Fibroblast of skin of left quadriceps (primary cell): ENCODE data around the gene HOXA4.

Experiments
- DNase-seq, 2 experiments: peaks; one replicate each; pipeline ENCODE4 v3.0.0-alpha.2; 2013; ENCODE audit warnings: low read depth in 2 of 2

Gene HOXA4

GRCh38 chr7:27147199-27148030 lies 16.9 kb upstream of the HOXA4 start, which contains the start of gene HOXA6:
HOXA6 (minus strand) TSS chr7:27147774; CDS start chr7:27147749, 25 bp downstream.
- DNase-seq: no peak

DNA sequence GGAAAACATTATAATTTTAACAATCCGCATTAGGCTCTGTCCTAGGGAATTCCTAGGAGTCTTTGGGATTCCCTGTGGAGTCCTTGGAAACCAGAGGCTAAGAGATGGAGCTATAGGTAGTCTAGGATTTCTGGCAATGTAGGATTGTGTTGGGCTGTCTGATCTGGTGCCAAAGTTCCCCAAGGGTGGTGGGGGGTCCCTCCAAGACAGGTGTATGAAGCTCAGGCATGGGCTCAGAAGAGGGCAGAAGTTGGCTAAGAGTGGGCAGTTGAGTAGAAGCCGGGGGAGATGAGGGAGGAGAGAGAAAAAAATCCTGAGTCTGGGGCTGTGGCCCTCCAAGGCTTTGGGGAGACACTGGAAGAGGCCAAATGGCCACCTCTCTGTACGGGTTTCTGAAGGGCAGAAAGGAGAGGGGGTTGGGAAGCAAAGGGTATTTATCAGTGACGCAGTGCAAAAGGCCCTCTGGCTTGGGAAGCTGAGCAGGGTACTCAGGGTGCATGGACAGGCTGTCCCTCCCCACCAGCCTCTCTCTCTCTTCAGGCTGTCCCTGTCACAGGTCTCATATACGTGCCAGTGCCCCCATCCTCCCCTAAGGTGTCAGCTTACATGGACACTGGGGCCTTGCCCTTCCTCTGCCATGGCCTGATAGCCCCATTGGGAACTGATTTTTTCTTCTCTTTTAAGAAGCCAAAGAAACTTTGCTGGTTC lies 16.1 kb upstream of the HOXA4 start:
- DNase-seq: no peak

DNA sequence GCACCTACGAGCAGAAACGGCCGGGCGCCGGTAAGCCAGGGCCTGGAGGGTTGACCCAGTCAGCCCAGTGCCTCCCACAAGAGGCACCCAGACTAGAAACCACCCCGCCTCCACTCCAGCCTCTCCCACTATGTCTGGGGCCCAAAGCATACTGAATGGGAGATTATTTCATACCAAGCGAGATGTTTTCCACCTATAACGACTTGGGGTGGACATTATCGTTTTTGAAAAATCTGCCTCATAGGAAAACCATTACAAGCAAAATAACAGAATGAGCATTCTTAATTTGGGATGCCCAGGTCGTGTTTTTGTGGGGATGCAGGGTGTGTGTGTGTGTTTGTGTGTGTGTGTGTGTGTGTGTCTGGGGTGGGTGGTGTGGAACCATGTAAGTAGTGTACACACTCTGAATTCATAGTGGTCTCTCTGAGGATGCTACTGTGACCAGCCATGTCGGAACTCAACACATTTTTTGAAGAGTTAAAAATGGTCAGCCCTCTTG lies 15.4 kb upstream of the HOXA4 start:
- no peak for DNase-seq

DNA sequence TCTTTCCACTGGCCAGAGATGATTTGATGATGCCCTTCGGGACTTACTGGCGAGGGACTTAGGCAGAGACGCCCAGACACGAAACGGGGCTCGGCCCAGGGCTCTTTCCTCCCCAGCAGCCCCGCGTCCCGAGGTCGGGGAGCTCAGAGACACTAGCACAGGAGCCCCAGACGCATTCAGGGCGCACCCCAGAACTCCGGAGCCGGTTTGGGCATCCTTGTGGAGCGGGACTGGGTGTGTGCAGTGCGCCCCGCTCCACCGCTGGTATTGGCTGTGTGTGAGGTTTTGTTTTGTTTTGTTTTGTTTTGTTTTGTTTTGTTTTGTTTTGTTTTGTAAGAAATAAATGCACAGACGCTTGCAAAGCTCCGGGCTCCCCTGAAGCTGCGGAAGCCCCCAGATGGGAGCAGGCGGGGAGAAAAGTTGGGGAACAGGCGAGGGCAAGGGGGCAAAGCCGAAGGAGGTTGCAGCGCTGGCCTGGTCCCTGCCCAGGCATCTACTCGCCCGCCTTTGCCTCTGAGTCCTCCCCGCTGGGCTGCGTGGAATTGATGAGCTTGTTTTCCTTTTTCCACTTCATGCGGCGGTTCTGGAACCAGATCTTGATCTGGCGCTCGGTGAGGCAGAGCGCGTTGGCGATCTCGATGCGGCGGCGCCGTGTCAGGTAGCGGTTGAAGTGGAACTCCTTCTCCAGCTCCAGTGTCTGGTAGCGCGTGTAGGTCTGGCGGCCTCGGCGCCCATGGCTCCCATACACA lies 14.8 kb upstream of the HOXA4 start:
- no peak for DNase-seq

DNA sequence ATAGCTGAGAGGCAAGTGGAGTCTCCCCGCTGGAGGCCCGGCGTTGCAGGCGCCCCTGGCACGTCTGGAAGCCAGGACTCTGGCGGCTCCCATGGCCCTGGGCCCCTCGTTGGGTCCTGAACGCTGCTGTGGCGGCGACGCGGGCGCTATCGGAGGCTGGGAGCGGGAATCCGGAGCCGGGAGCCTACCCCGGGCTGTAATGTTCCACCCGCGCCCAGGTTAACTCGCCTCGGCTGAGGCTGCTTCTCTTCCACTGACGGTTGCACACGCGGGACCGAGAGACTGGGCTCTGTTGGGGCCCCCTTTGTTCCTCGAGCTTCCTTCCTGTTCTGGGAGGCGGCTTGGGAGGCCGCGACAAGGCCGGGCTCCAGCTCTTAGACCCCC lies 14.2 kb upstream of the HOXA4 start:
- no peak for DNase-seq

- no peak for DNase-seq
These were observed 13.6 kb upstream of the HOXA4 start for GRCh38 chr7:27143950-27144780.

DNA sequence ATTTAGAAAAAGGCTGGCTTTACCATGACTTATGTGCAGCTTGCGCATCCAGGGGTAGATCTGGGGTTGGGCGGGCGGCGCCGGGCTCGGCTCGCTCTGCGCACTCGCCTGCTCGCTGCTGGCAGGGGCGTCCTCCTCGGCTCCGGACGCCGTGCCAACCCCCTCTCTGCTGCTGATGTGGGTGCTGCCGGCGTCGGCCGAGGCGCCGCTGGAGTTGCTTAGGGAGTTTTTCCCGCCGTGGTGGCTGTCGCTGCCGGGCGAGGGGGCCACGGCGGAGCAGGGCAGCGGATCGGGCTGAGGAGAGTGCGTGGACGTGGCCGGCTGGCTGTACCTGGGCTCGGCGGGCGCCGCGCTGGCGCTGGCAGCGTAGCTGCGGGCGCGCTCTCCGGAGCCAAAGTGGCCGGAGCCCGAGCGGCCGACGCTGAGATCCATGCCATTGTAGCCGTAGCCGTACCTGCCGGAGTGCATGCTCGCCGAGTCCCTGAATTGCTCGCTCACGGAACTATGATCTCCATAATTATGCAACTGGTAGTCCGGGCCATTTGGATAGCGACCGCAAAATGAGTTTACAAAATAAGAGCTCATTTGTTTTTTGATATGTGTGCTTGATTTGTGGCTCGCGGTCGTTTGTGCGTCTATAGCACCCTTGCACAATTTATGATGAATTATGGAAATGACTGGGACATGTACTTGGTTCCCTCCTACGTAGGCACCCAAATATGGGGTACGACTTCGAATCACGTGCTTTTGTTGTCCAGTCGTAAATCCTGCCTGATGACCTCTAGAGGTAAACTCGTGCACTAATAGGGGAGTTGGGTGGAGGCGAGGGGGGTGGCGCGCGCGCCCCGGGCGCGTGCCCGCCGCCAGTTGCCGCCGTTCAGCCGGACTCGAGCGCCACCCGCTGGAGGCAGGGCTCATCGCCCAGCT lies 12.7 kb upstream of the HOXA4 start, which contains the start of gene HOXA5:
Gene HOXA5 (minus strand): TSS at position 659 of the 927 bp plus-strand sequence. CDS start 74 bp downstream, at position 585.
- DNase-seq: no peak

GRCh38 chr7:27142580-27143022 lies 12.0 kb upstream of the HOXA4 start:
- no peak for DNase-seq

- DNase-seq: no peak
These were observed 11.5 kb upstream of the HOXA4 start for GRCh38 chr7:27141923-27142579.

GRCh38 chr7:27141137-27141922 lies 10.8 kb upstream of the HOXA4 start:
- DNase-seq: no peak

DNA sequence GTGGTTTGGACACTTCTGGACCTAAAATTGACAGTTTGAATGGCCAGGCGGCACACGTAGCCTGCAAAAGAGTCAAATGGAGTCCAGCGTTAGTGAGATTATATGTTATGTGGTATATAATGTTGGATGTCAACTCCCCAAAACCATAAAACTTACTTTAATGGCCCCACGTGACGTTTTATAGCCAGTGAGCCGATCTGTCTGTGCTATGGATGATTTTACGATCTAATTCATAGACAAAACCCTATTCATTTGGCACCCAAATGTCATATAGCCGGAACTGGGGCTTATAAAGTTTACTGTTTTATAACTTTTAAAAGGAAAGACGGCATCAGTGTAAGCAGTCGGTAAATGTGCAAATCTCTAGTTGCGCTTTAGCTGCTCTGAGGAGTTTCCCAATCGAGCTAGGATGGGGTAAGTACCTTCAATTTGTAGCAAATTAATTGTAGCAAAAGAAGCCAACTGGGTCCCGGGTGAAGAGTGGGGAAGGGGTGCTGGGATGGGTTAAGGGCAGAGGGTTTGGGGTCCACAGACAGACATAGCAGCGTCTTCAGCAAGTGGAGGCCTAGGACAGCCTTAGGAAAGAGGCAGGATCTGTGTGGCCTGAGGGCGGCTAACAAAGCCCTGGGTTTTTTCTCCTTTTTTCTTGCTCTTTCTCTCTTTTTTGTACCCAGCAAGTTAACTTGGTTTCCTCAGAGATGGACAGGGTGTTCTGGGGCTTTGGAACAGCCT lies 9.7 kb upstream of the HOXA4 start:
- no peak for DNase-seq

DNA sequence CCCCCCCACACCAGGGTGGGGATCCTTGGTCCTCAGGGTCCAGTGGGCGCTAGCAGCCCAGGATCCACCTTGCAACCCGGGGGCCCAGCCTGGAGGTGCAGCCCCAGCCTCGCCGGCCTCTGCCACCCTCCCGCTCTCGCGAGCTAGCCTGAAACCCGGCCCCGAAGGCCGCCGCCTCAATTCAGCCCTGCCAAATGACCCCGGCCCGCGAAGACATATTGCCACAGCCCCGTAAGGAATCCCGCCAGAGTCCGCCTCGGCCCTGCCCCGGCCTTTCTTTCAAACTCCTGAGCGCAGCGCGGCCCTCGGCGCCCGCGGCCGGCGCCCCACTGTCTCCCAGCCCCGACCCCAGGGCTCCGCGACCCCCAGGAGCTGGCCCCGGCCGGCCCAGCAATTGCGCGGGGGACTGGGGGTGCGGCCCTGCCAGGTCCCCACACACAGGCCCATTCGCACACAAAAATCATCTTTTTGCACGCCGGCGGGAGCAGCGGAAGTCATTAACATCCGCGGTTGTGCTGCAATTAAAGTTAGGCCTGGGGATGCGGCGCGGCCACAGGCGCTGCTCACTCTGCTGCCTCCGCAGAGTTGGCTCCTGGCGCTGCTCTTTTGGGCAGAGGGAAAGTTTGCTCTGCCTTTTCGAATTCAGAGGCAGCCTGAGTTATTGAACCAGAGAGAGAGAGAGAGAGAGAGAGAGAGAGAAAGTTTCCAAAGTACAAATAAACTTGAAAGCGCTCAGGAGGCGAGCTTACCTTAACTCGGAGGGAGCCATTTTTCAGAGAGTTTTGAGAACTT lies 9.0 kb upstream of the HOXA4 start:
- no peak for DNase-seq

- no peak for DNase-seq
These were observed 8.4 kb upstream of the HOXA4 start for GRCh38 chr7:27138985-27139333.

GRCh38 chr7:27138472-27138871 lies 7.9 kb upstream of the HOXA4 start:
- DNase-seq: no peak

DNA sequence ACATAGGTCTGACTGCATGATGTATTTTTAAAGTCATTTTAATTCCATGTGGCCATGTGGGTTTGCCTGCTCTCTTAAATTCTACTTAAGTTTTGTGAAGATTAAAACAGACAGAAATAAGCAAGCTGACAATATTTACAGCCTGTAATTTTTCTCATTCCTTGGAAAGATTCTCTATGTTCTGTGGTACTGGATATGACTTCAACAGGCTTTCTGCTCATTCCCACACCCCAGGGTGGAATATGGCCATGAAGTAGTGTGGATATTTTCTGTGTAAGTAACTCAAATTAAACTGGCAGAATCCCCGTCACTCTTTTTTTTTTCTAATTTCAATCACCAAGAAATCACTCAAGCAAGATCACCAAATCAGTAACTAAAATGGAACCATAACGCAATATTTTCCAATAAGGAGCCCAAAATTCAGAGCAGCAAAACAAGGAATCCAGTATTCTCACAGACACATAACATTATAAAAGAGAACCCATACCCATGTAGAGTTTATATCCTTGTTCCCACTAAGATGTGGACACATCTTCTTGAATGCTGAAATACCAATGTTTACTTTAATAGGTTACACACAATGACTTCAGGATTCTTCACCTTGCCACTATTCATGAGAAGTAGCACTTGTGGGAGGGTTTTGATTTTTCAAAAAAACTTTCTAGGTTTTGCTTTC lies 7.2 kb upstream of the HOXA4 start:
- no peak for DNase-seq

DNA sequence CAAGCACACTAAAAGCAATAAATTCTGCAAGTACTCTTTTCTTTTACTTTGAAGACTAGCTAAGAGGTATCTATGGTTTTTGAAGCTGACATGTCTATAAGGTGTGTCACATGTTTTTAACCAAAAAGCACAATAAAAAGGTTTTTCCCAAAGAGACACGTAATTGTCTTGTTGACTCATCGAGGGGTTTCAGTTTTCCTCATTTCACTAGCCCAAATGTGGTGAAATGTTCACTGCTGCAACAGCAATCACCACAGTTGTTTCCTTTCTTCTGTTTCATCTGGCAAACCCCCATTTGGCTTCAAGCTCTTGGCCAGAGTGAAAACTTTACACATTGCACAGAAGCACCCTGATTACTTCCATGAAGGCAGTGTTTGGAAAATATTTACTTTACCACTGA lies 3.8 kb upstream of the HOXA4 start:
- peak; percentile 74 to 80 for DNase-seq
